ENCODE results near the gene HNRNPLL. TPM values are rescaled to one million over a fixed set of nuclear protein-coding genes. Genes with fewer than 3 reads are reported as not detected.
A peak's percentile ranks its signal among the peaks of the same experiment; 100 is the strongest.

HNRNPLL gene
- total RNA-seq, 1 experiment from 2014 or later = 43.2 TPM

DNA sequence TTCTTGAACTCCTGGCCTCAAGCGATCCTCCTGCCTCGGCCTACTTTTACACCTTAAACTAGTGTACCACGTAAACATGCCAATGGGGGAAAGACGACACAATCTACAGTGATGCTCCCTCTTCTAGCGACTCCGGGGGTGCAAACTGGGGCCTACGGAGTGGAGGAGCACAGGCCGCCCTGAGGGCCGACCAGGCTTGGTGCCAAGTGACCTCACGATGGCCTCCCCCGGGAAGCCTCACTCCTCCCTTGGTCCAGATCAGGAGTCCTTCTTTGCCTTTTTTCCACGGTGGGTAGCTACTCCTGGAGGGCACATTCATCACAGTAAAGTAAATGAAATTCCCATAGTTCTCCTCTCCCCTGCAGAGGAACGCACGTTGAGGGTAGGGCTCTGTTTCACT lies 73.5 kb downstream of the HNRNPLL start:
- BruUV-seq (replicated peaks) = no TSS peak
- Histone ChIP-seq H3K4me1 (ENCODE audit: control insufficient read depth in 1 of 2, insufficient read depth in 2 of 2, low read length in 2 of 2) (peaks cover 4 to 13% of the 10 kb centered on the region in 2 experiments; a peak in 3 of 4 replicates), H3K9ac (ENCODE audit: low read length) (no peak overlapping the region), H3K4me2 (ENCODE audit: low read length) (no peak overlapping the region), H4K20me1 (ENCODE audit: insufficient read depth) (no peaks in the 10 kb centered on the region), H3K27ac (ENCODE audit: low read depth, low read length) (no peak overlapping the region), H3K79me2 (ENCODE audit: insufficient read depth, low read length) (no peaks in the 10 kb centered on the region), H3K36me3 (ENCODE audit: control insufficient read depth in 1 of 2, insufficient read depth in 2 of 2, low read length in 2 of 2) (no peaks in the 10 kb centered on the region), H3K27me3 (ENCODE audit: insufficient read depth, low read length) (no peaks in the 10 kb centered on the region), H2AFZ (ENCODE audit: low read depth, low read length, poor library complexity, severe bottlenecking) (no peak overlapping the region), H3K9me2 (ENCODE audit: insufficient read depth) (no peaks in the 10 kb centered on the region), H3K9me3 (ENCODE audit: control insufficient read depth in 1 of 2, insufficient read depth in 1 of 2, low read depth in 1 of 2, low read length in 2 of 2) (no peaks in the 10 kb centered on the region), H3K4me3 (replicated peaks in 1 of 2; ENCODE audit: low read depth in 1 of 2, low read length in 2 of 2) (no peak overlapping the region)
- TF ChIP-seq YY1 (IDR thresholded peaks at IDR 0.05; ENCODE audit: extremely low read depth, insufficient replicate concordance, low read depth, low read length) (no peak), POLR2AphosphoS5 (IDR thresholded peaks at IDR 0.05; ENCODE audit: low read depth, low read length) (no peak), EZH2 (IDR thresholded peaks at IDR 0.05) (no peak)
- POLR2A ChIA-PET = interaction anchor here (1.0 kb wide), 1 partner anchor 222 kb away, joined by 3 read pairs; the partner anchor contains the start of gene SRSF7
- no peak for ATAC-seq
- CTCF ChIA-PET = interaction anchor here (1.0 kb wide), 1 partner anchor 52 kb away, joined by 3 read pairs; no protein-coding TSS in a partner anchor
- DNase-seq (ENCODE audit: low read depth, low spot score) = no peak
- RAD21 ChIA-PET (ENCODE audit: low non-redundant PET in 1 of 2, low total read pairs in 2 of 2, uncharacterized antibody in 2 of 2, unreplicated experiment in 2 of 2) = no interaction called here
- intact Hi-C loops (cut with micrococcal nuclease) = no loop called here

DNA sequence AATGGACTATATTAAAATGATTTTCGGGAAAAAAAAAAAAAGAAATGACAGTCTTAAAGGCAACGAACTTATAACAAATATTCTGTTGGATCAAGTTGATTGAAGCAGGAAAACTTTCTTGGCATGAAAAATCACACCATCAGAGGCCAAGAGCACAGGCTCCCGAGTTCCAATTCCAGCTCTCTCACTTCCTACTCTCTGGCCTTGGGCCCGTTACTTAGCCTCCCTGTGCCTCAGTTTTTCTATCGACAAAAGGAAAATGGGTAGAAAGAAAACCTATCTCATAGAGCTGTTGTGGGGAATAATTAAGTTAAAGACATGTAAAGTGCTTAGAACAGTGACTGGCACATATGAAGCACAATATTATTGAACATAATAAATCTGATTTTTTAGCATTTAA lies 74.2 kb downstream of the HNRNPLL start:
- Histone ChIP-seq H3K36me3 (ENCODE audit: control insufficient read depth in 1 of 2, insufficient read depth in 2 of 2, low read length in 2 of 2) (no peaks in the 10 kb centered on the region), H3K27ac (ENCODE audit: low read depth, low read length) (no peak overlapping the region), H4K20me1 (ENCODE audit: insufficient read depth) (no peaks in the 10 kb centered on the region), H3K9ac (ENCODE audit: low read length) (no peak overlapping the region), H2AFZ (ENCODE audit: low read depth, low read length, poor library complexity, severe bottlenecking) (peak overlapping the region; percentile 99), H3K4me2 (ENCODE audit: low read length) (peak overlapping the region; percentile 83), H3K4me1 (ENCODE audit: control insufficient read depth in 1 of 2, insufficient read depth in 2 of 2, low read length in 2 of 2) (peaks cover 4 to 10% of the 10 kb centered on the region in 2 experiments; a peak in 3 of 4 replicates), H3K27me3 (ENCODE audit: insufficient read depth, low read length) (no peaks in the 10 kb centered on the region), H3K9me2 (ENCODE audit: insufficient read depth) (no peaks in the 10 kb centered on the region), H3K4me3 (replicated peaks in 1 of 2; ENCODE audit: low read depth in 1 of 2, low read length in 2 of 2) (peak overlapping the region; percentile 39 to 59), H3K9me3 (ENCODE audit: control insufficient read depth in 1 of 2, insufficient read depth in 1 of 2, low read depth in 1 of 2, low read length in 2 of 2) (no peaks in the 10 kb centered on the region), H3K79me2 (ENCODE audit: insufficient read depth, low read length) (no peaks in the 10 kb centered on the region)
- RAD21 ChIA-PET (ENCODE audit: low non-redundant PET in 1 of 2, low total read pairs in 2 of 2, uncharacterized antibody in 2 of 2, unreplicated experiment in 2 of 2) = no interaction called here
- intact Hi-C loops (cut with micrococcal nuclease) = no loop called here
- POLR2A ChIA-PET = no interaction called here
- CTCF ChIA-PET = interaction anchor here (0.9 kb wide), 1 partner anchor 10 kb away, joined by 3 read pairs; no protein-coding TSS in a partner anchor
- TF ChIP-seq EGR1 (IDR thresholded peaks at IDR 0.05; ENCODE audit: low read depth) = no peak
- TF ChIP-seq, protein P1, sequence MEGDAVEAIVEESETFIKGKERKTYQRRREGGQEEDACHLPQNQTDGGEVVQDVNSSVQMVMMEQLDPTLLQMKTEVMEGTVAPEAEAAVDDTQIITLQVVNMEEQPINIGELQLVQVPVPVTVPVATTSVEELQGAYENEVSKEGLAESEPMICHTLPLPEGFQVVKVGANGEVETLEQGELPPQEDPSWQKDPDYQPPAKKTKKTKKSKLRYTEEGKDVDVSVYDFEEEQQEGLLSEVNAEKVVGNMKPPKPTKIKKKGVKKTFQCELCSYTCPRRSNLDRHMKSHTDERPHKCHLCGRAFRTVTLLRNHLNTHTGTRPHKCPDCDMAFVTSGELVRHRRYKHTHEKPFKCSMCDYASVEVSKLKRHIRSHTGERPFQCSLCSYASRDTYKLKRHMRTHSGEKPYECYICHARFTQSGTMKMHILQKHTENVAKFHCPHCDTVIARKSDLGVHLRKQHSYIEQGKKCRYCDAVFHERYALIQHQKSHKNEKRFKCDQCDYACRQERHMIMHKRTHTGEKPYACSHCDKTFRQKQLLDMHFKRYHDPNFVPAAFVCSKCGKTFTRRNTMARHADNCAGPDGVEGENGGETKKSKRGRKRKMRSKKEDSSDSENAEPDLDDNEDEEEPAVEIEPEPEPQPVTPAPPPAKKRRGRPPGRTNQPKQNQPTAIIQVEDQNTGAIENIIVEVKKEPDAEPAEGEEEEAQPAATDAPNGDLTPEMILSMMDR (IDR thresholded peaks at IDR 0.05 in 2 of 3, conservative IDR thresholded peaks at IDR 0.05 in 1 of 3; ENCODE audit: borderline replicate concordance in 1 of 3, insufficient read depth in 1 of 3, low read depth in 2 of 3, low read length in 2 of 3) = no peak
- no peak for TF ChIP-seq CEBPB (IDR thresholded peaks at IDR 0.05; ENCODE audit: low read depth)
- TF ChIP-seq SIN3A (IDR thresholded peaks at IDR 0.05; ENCODE audit: low read depth) = no peak
- TF ChIP-seq, protein P2, sequence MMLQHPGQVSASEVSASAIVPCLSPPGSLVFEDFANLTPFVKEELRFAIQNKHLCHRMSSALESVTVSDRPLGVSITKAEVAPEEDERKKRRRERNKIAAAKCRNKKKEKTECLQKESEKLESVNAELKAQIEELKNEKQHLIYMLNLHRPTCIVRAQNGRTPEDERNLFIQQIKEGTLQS (IDR thresholded peaks at IDR 0.05) = no peak
- TF ChIP-seq EZH2 (IDR thresholded peaks at IDR 0.05) = no peak
- no peak for TF ChIP-seq CBX3 (IDR thresholded peaks at IDR 0.05; ENCODE audit: low read depth)
- no peak for TF ChIP-seq POLR2A (IDR thresholded peaks at IDR 0.05; ENCODE audit: borderline replicate concordance, extremely low read depth, insufficient read depth, insufficient read length)
- no peak for ATAC-seq
- DNase-seq (ENCODE audit: low read depth, low spot score) = no peak
- BruUV-seq (replicated peaks) = no TSS peak
